ENCODE data around the gene TIPARP. TPM values are rescaled to one million over a fixed set of nuclear protein-coding genes. Genes with fewer than 3 reads are reported as not detected.
"Not testable (repeated sequence)": the region's sequence is repeated elsewhere in the genome, so short reads cannot be mapped to it uniquely, and the experiment has no call there.

The TIPARP gene
- total RNA-seq, 1 donor from 2014 or later = 58.0 TPM

DNA sequence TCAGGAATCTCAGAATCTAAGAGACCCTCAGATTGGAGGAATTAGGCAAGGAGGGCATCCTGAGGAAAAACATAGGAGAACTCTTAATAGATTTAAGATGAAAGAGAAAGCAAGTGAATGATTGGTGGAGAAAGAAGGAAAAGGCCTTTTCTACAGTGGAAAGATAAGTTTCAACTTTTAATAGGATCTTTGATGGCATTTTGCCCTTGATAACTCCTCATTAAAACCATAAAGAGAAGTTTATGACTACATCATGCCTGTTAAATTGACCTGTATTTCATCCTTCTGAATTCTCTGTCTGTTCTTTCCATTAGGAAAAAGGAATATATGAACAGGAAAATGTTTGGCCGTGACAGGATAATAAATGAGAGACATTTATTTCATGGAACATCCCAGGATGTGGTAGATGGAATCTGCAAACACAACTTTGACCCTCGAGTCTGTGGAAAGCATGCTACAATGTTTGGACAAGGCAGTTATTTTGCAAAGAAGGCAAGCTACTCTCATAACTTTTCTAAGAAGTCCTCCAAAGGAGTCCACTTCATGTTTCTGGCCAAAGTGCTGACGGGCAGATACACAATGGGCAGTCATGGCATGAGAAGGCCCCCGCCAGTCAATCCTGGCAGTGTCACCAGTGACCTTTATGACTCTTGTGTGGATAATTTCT, 30.1 kb downstream of the TIPARP start:
- ATAC-seq (no peak), DNase-seq (no peak)
- Histone ChIP-seq H3K4me1 (peaks cover 20% of the 10 kb centered on the region), H3K36me3 (peaks cover 50% of the 10 kb centered on the region), H3K9me3 (no peaks in the 10 kb centered on the region), H3K27me3 (ENCODE audit: low read depth) (no peaks in the 10 kb centered on the region), H3K27ac (no peak overlapping the region), H3K4me3 (no peak overlapping the region)
- intact Hi-C loops (cut with DNase I) = no loop called here
- TF ChIP-seq, protein P1, sequence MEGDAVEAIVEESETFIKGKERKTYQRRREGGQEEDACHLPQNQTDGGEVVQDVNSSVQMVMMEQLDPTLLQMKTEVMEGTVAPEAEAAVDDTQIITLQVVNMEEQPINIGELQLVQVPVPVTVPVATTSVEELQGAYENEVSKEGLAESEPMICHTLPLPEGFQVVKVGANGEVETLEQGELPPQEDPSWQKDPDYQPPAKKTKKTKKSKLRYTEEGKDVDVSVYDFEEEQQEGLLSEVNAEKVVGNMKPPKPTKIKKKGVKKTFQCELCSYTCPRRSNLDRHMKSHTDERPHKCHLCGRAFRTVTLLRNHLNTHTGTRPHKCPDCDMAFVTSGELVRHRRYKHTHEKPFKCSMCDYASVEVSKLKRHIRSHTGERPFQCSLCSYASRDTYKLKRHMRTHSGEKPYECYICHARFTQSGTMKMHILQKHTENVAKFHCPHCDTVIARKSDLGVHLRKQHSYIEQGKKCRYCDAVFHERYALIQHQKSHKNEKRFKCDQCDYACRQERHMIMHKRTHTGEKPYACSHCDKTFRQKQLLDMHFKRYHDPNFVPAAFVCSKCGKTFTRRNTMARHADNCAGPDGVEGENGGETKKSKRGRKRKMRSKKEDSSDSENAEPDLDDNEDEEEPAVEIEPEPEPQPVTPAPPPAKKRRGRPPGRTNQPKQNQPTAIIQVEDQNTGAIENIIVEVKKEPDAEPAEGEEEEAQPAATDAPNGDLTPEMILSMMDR (IDR thresholded peaks at IDR 0.05) = no peak

DNA sequence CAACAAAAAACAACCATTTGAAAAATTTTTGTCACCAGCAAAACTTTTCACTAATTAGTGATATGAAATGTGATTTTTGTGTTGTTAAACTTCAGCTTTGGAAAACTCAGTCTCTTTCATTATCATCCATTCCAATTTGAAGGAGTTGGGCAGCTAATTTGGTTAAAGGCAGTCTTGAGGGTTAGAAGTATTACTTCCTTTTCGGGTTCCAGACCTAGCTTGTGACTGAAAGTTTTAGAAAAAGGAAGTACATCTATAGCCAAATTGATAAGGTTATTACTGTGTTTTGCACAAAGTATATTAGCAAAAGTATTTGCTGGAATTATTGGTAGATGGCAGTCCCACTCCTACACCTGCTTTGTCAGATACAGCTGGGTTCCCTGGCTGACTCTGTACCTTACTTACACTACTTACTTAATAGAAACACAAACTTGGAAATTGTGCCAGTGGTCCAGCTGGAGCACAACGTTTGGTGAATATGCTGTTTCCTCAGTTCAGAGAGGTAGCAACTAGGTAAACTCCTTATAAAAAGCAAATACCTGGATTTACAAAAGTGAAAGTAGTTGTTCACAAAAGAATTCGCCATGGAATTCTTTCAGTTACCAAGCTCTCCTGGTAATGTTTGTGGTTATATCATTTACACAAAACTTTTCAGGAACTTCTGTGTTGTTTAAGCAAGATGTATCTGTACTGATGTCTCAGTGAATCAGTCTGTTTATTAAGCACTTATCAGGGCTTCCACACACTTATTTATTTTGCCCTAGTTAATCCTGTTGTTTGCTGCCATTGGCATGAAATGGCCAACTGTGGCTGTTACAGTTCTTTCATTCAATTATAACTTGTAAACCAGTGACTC, 31.6 kb downstream of the TIPARP start:
- no peak overlapping the region for H3K4me3 ChIP-seq
- H3K36me3 ChIP-seq = peaks cover 59% of the 10 kb centered on the region
- ATAC-seq (peak; percentile 40 to 61), DNase-seq (no peak)
- peaks cover 25% of the 10 kb centered on the region for H3K4me1 ChIP-seq
- intact Hi-C loops (cut with DNase I) = no loop called here
- peak overlapping the region; percentile 2 for H3K27ac ChIP-seq
- no peaks in the 10 kb centered on the region for H3K27me3 ChIP-seq (ENCODE audit: low read depth)
- TF ChIP-seq, protein P1 (IDR thresholded peaks at IDR 0.05) = no peak
- H3K9me3 ChIP-seq = no peaks in the 10 kb centered on the region

DNA sequence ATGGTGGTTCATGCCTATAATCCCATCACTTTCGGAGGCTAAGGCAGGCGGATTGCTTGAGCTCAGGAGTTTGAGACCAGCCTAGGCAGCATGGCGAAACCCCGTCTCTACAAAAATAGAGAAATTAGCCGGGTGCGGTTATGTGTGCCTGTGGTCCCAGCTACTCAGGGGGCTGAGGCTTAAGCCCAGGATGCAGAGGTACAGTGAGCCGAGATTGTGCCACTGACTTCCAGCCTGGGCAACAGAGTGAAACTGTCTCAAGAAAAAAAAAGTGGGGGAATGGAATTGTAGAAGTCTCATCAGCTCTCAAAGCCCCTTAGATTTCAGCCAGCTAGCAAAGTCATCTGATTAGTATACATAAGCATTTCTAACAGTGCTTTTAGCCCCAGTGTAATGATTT, 33.2 kb downstream of the TIPARP start:
- Histone ChIP-seq H3K9me3 (no peaks in the 10 kb centered on the region), H3K27ac (no peak overlapping the region), H3K27me3 (ENCODE audit: low read depth) (no peaks in the 10 kb centered on the region), H3K36me3 (peaks cover 58% of the 10 kb centered on the region), H3K4me3 (no peak overlapping the region), H3K4me1 (peaks cover 25% of the 10 kb centered on the region)
- intact Hi-C loops (cut with DNase I) = no loop called here
- TF ChIP-seq, protein P1 (IDR thresholded peaks at IDR 0.05) = no peak
- no peak for ATAC-seq
- DNase-seq = no peak

DNA sequence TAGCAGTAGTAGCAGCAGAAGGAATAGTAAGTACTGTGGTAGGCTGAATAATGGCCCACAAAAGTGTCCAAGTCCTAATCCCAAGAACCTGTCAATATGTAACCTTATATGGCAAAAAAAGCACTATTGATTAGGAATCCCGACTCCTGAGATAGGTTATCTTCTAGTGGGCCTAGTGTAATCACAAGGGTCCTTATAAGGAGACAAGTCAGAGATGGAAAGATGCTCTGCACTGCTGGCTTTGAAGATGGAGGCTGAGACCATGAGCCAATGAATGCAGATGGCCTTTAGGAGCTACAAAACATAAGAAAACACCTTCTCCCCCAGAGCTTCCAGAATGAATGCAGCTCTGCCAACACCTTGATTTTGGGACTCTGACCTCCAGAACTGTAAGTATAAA, 36.0 kb downstream of the TIPARP start:
- intact Hi-C loops (cut with DNase I) = no loop called here
- ATAC-seq (no peak), DNase-seq (no peak)
- Histone ChIP-seq H3K4me3 (no peak overlapping the region), H3K9me3 (no peaks in the 10 kb centered on the region), H3K36me3 (peaks cover 34% of the 10 kb centered on the region), H3K27me3 (ENCODE audit: low read depth) (no peaks in the 10 kb centered on the region), H3K27ac (no peak overlapping the region), H3K4me1 (peaks cover 10% of the 10 kb centered on the region)
- TF ChIP-seq, protein P1 (IDR thresholded peaks at IDR 0.05) = no peak

DNA sequence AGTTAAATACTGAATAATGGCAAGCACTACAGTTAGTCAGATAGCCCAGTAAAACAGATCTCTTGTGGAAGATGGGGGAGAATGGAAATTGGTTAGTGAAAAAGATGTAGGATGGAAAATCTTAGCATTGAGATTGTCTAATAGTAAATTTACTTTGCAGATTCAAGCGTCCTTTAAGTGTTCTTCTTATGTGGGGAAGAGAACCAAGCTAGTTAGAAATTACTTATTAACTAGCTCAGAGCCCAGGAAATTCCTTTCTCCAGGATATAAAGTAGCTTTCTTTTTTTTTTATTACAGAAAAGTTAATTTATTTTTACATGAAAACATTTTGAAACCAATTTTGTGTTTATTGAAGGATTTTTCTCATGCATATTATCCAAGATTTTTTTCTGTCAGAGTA, 36.7 kb downstream of the TIPARP start:
- peaks cover 10% of the 10 kb centered on the region for H3K4me1 ChIP-seq
- DNase-seq = no peak
- intact Hi-C loops (cut with DNase I) = no loop called here
- H3K27me3 ChIP-seq (ENCODE audit: low read depth) = no peaks in the 10 kb centered on the region
- H3K27ac ChIP-seq = no peak overlapping the region
- H3K9me3 ChIP-seq = no peaks in the 10 kb centered on the region
- peaks cover 27% of the 10 kb centered on the region for H3K36me3 ChIP-seq
- ATAC-seq = peak in 1 of 2 donors; percentile 67
- TF ChIP-seq, protein P1 (IDR thresholded peaks at IDR 0.05) = no peak
- H3K4me3 ChIP-seq = no peak overlapping the region

DNA sequence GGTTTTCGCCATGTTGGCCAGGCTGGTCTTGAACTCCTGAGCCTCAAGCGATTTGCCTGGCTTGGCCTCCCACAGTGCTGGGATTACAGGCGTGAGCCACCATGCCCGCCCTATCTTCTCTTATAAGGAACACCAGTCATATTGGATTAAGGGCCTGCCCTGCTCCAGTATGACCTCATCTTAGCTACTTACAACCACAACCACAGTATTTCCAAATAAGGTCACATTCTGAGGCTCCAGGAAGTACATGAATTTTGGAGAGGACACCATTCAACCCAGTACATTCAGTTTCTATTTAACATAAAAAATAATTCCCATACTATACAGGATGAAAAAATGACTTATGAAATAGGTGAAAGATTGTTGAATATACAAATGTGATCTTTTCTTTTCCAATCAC, 37.6 kb downstream of the TIPARP start:
- H3K36me3 ChIP-seq = peaks cover 25% of the 10 kb centered on the region
- H3K4me3 ChIP-seq; intact Hi-C loops (cut with DNase I); H3K27ac ChIP-seq; H3K27me3 ChIP-seq (ENCODE audit: low read depth); H3K9me3 ChIP-seq; H3K4me1 ChIP-seq; DNase-seq: not testable (repeated sequence)
- ATAC-seq = peak; percentile 71 to 77

All from lower lobe of right lung (tissue), 2 donors.